ENCODE measurements around the gene NUDT5. TPM values are rescaled to one million over a fixed set of nuclear protein-coding genes. Genes with fewer than 3 reads are reported as not detected.
A peak's percentile ranks its signal among the peaks of the same experiment; 100 is the strongest.

The NUDT5 gene
- total and polyA plus RNA-seq, 2 of the 13 experiments (the other 11 are each of a cell fraction or from before 2014, with no cell fraction given) = 79.6 to 134 TPM

DNA sequence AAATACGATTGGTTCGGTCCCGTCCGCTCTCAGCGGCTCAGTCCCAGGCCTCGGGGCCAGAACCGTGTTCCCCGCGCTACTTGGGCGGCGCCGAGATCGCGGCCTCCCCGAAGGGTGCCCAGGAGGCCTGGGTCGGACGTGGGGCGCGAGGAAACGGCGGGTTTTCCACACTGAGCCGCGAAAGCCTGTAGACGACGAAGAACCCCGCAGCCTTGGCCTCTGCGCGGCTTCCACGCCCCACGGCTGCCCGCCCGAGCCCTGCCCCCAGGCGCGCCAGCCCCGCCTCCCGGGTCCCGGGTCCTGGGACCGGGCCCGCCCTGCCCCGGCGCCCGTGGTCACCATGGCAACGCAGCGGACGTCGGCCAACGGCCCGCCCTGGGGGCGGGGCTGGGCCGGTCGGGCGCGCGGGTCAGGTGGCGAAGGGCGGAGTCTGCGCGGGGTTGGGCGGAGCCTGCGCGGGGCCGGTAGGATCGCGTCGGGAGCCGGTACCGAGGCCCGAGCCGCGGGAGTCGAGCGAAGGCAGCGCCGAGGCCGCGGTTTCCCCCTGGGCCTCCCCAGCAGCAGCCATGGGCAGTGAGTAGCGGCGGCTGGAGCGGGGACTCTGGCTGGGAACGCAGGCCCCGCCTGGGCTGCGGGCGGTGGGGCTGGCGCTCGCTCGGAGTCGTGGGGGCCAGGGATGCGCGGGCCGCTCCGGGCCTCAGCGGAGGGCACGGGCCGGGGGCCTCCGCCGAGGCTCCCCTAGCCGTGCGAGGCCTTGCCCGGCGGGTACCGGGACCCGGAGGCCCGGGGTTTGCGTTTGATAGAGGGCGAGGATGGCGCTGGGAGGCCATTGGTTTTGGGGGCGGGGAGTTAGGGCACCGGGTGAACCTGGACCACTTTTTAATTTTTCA, 66.2 kb downstream of the NUDT5 start, which contains the start of gene SEC61A2 (continued):
- TF ChIP-seq STAG1 (CRISPR knock-in tag; IDR thresholded peaks at IDR 0.05) (0 out of 2 replicates have a peak, but pooled peaks have one; percentile 7), ZNF782 (CRISPR knock-in tag; IDR thresholded peaks at IDR 0.05; ENCODE audit: borderline replicate concordance) (no peak), SAP130 (CRISPR knock-in tag; IDR thresholded peaks at IDR 0.05; ENCODE audit: low read depth) (peak; percentile 80), TCF12 (IDR thresholded peaks at IDR 0.05) (no peak), TCF12 (CRISPR knock-in tag; IDR thresholded peaks at IDR 0.05) (no peak), JUND (CRISPR knock-in tag; IDR thresholded peaks at IDR 0.05) (no peak), ZNF225 (CRISPR knock-in tag; IDR thresholded peaks at IDR 0.05) (no peak), ZNF34 (CRISPR knock-in tag; IDR thresholded peaks at IDR 0.05; ENCODE audit: borderline replicate concordance) (peak; percentile 38; the same call in 1 of the 2 replicates), HOXD1 (CRISPR knock-in tag; IDR thresholded peaks at IDR 0.05) (no peak; the same call in 1 of the 2 replicates), NFYC (CRISPR knock-in tag; IDR thresholded peaks at IDR 0.05) (no peak), CCDC6 (CRISPR knock-in tag; IDR thresholded peaks at IDR 0.05) (0 out of 2 replicates have a peak, but pooled peaks have one; percentile 23), ZNF12 (CRISPR knock-in tag; IDR thresholded peaks at IDR 0.05) (no peak), ZNF484 (CRISPR knock-in tag; IDR thresholded peaks at IDR 0.05; ENCODE audit: borderline replicate concordance, low read depth) (no peak)
- TF ChIP-seq, protein P1, sequence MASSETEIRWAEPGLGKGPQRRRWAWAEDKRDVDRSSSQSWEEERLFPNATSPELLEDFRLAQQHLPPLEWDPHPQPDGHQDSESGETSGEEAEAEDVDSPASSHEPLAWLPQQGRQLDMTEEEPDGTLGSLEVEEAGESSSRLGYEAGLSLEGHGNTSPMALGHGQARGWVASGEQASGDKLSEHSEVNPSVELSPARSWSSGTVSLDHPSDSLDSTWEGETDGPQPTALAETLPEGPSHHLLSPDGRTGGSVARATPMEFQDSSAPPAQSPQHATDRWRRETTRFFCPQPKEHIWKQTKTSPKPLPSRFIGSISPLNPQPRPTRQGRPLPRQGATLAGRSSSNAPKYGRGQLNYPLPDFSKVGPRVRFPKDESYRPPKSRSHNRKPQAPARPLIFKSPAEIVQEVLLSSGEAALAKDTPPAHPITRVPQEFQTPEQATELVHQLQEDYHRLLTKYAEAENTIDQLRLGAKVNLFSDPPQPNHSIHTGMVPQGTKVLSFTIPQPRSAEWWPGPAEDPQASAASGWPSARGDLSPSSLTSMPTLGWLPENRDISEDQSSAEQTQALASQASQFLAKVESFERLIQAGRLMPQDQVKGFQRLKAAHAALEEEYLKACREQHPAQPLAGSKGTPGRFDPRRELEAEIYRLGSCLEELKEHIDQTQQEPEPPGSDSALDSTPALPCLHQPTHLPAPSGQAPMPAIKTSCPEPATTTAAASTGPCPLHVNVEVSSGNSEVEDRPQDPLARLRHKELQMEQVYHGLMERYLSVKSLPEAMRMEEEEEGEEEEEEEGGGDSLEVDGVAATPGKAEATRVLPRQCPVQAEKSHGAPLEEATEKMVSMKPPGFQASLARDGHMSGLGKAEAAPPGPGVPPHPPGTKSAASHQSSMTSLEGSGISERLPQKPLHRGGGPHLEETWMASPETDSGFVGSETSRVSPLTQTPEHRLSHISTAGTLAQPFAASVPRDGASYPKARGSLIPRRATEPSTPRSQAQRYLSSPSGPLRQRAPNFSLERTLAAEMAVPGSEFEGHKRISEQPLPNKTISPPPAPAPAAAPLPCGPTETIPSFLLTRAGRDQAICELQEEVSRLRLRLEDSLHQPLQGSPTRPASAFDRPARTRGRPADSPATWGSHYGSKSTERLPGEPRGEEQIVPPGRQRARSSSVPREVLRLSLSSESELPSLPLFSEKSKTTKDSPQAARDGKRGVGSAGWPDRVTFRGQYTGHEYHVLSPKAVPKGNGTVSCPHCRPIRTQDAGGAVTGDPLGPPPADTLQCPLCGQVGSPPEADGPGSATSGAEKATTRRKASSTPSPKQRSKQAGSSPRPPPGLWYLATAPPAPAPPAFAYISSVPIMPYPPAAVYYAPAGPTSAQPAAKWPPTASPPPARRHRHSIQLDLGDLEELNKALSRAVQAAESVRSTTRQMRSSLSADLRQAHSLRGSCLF (CRISPR knock-in tag; IDR thresholded peaks at IDR 0.05; ENCODE audit: borderline replicate concordance) = no peak
- TF ChIP-seq, protein P2, sequence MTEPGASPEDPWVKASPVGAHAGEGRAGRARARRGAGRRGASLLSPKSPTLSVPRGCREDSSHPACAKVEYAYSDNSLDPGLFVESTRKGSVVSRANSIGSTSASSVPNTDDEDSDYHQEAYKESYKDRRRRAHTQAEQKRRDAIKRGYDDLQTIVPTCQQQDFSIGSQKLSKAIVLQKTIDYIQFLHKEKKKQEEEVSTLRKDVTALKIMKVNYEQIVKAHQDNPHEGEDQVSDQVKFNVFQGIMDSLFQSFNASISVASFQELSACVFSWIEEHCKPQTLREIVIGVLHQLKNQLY (CRISPR knock-in tag; IDR thresholded peaks at IDR 0.05) = 0 out of 2 replicates have a peak, but pooled peaks have one; percentile 30
- TF ChIP-seq, protein P3, sequence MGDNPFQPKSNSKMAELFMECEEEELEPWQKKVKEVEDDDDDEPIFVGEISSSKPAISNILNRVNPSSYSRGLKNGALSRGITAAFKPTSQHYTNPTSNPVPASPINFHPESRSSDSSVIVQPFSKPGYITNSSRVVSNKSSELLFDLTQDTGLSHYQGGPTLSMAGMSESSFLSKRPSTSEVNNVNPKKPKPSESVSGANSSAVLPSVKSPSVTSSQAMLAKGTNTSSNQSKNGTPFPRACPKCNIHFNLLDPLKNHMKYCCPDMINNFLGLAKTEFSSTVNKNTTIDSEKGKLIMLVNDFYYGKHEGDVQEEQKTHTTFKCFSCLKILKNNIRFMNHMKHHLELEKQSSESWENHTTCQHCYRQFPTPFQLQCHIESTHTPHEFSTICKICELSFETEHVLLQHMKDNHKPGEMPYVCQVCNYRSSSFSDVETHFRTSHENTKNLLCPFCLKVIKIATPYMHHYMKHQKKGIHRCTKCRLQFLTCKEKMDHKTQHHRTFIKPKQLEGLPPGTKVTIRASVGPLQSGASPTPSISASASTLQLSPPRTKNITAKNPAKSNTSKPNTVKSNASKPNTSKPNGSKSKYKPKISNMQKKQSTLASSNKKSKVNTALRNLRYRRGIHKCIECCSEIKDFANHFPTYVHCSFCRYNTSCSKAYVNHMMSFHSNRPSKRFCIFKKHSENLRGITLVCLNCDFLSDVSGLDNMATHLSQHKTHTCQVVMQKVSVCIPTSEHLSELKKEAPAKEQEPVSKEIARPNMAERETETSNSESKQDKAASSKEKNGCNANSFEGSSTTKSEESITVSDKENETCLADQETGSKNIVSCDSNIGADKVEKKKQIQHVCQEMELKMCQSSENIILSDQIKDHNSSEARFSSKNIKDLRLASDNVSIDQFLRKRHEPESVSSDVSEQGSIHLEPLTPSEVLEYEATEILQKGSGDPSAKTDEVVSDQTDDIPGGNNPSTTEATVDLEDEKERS (CRISPR knock-in tag; IDR thresholded peaks at IDR 0.05) = no peak
- TF ChIP-seq, protein P4, sequence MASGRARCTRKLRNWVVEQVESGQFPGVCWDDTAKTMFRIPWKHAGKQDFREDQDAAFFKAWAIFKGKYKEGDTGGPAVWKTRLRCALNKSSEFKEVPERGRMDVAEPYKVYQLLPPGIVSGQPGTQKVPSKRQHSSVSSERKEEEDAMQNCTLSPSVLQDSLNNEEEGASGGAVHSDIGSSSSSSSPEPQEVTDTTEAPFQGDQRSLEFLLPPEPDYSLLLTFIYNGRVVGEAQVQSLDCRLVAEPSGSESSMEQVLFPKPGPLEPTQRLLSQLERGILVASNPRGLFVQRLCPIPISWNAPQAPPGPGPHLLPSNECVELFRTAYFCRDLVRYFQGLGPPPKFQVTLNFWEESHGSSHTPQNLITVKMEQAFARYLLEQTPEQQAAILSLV (CRISPR knock-in tag; IDR thresholded peaks at IDR 0.05; ENCODE audit: borderline replicate concordance) = 0 out of 2 replicates have a peak, but pooled peaks have one; percentile 21
- TF ChIP-seq, protein P5, sequence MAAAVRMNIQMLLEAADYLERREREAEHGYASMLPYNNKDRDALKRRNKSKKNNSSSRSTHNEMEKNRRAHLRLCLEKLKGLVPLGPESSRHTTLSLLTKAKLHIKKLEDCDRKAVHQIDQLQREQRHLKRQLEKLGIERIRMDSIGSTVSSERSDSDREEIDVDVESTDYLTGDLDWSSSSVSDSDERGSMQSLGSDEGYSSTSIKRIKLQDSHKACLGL (CRISPR knock-in tag; IDR thresholded peaks at IDR 0.05) = peak; percentile 68; the same call in 1 of the 2 replicates

All from HepG2 (cell line).